A549 (cell line): ENCODE measurements around the gene YRDC. TPM values are rescaled to one million over a fixed set of nuclear protein-coding genes. Genes with fewer than 3 reads are reported as not detected.

Source experiments
- ATAC-seq, 2 experiments: fragments of 200-7000 bp in 1 of 2; fragments of >200 bp in 1 of 2; cut with Nextera tagmentation in 1 of 2; cut with Tn5 transposase in 1 of 2; 3 replicates each; pipeline versions ENCODE4 v1.8.0 to v1.9.1; 2018 to 2020; ENCODE audit warnings: mild to moderate bottlenecking in 1 of 2, moderate library complexity in 1 of 2
- CTCF ChIA-PET: fragments of 300-600 bp; sonication (Branson Sonifier 250); formaldehyde crosslinking; extraction: SDS; loops from one replicate; lab custom pipeline; 2021; ENCODE audit warnings: antibody characterized with exemption, inconsistent platforms; lab: Yijun Ruan, JAX
- POLR2A ChIA-PET: fragments of 350-600 bp; formaldehyde crosslinking; extraction: SDS; loops from one replicate; lab custom pipeline; 2021; ENCODE audit warnings: antibody characterized with exemption, inconsistent platforms; lab: Yijun Ruan, JAX
- DNase-seq, 2 experiments: peaks; one replicate each; pipeline versions ENCODE4 v3.0.0 to v3.0.0-alpha.2; 2011 to 2016; ENCODE audit warnings: low read depth in 1 of 2, low spot score in 1 of 2
- FAIRE-seq: peaks from 2 replicates; lab custom pipeline; 2011; peaks lifted over from hg19 to GRCh38; lab: Jason Lieb, UNC
- H3K27ac ChIP-seq, 2 experiments: fragments of >200 bp; sonication (Bioruptor Twin); formaldehyde crosslinking; 3 replicates each; pipeline ENCODE4 v1.5.1; 2016 to 2017
- H3K4me1 ChIP-seq: fragments of >200 bp; sonication (Bioruptor Twin); formaldehyde crosslinking; 3 replicates; pipeline ENCODE4 v1.6.1; 2016
- H3K4me2 ChIP-seq: fragments of >200 bp; sonication (Bioruptor Twin); formaldehyde crosslinking; 3 replicates; pipeline ENCODE4 v1.6.1; 2016
- H3K4me3 ChIP-seq: fragments of >200 bp; sonication (Bioruptor Twin); formaldehyde crosslinking; 3 replicates; pipeline ENCODE4 v1.5.1; 2016
- H3K9me3 ChIP-seq: fragments of >200 bp; sonication (Bioruptor Twin); formaldehyde crosslinking; 3 replicates; pipeline ENCODE4 v1.6.1; 2016
- BHLHE40 ChIP-seq: IDR thresholded peaks from 2 replicates; pipeline ENCODE4 v1.6.1; 2012; ENCODE audit warnings: low read depth, low read length, inconsistent platforms
- CHD4 ChIP-seq: fragments of 200-600 bp; sonication (generic); IDR thresholded peaks from 2 replicates; pipeline ENCODE4 v1.6.1; 2016; ENCODE audit warnings: antibody characterized with exemption, mild to moderate bottlenecking, borderline replicate concordance
- EHMT2 ChIP-seq: fragments of 200-600 bp; sonication (generic); IDR thresholded peaks from 2 replicates; pipeline ENCODE4 v1.6.1; 2016; ENCODE audit warnings: antibody characterized with exemption, low read depth, mild to moderate bottlenecking, moderate library complexity
- EP300 ChIP-seq, 2 experiments: fragments of >200 bp; sonication (Bioruptor Twin); formaldehyde crosslinking; IDR thresholded peaks; 2 replicates in 1 of 2; 3 replicates in 1 of 2; pipeline ENCODE4 v1.6.1; 2016 to 2017
- FOSB ChIP-seq: fragments of 250-450 bp; sonication (Bioruptor Pico); IDR thresholded peaks from 2 replicates; pipeline ENCODE4 v1.5.0; 2020; ENCODE audit warnings: mild to moderate bottlenecking, moderate library complexity
- FOXS1 ChIP-seq: fragments of 250-450 bp; sonication (Bioruptor Pico); IDR thresholded peaks from 2 replicates; pipeline ENCODE4 v1.5.0; 2020; ENCODE audit warnings: mild to moderate bottlenecking, moderate library complexity
- HOXA7 ChIP-seq: fragments of 250-450 bp; sonication (Bioruptor Pico); IDR thresholded peaks from 2 replicates; pipeline ENCODE4 v1.5.0; 2020; ENCODE audit warnings: mild to moderate bottlenecking, moderate library complexity
- HOXB5 ChIP-seq: fragments of 250-450 bp; sonication (Bioruptor Pico); IDR thresholded peaks from 2 replicates; pipeline ENCODE4 v1.5.0; 2020; ENCODE audit warnings: mild to moderate bottlenecking, moderate library complexity
- MYC ChIP-seq: IDR thresholded peaks from 2 replicates; pipeline ENCODE4 v1.6.1; 2012; ENCODE audit warnings: mild to moderate bottlenecking, inconsistent platforms, low read length, improper control_type of control experiment, borderline replicate concordance
- PHF8 ChIP-seq: fragments of 200-600 bp; sonication (generic); IDR thresholded peaks from 2 replicates; pipeline ENCODE4 v1.6.1; 2016; ENCODE audit warnings: low read depth, mild to moderate bottlenecking, antibody characterized with exemption, moderate library complexity, borderline replicate concordance
- RFX5 ChIP-seq: fragments of 450-650 bp; IDR thresholded peaks from 2 replicates; pipeline ENCODE4 v1.7.1; 2014; ENCODE audit warnings: antibody characterized with exemption, mild to moderate bottlenecking, moderate library complexity
- SREBF2 ChIP-seq: fragments of 450-650 bp; IDR thresholded peaks from 2 replicates; pipeline ENCODE4 v1.6.1; 2014; ENCODE audit warnings: mild to moderate bottlenecking, moderate library complexity
- ZFP36 ChIP-seq: fragments of 450-650 bp; IDR thresholded peaks from 2 replicates; pipeline ENCODE4 v1.6.1; 2014; ENCODE audit warnings: borderline replicate concordance; ENCODE audit not compliant: partially characterized antibody
- WGBS: methylation state at CpG from one replicate; pipeline ENCODE4 v1.1.6; 2017; ENCODE audit errors: missing lambda C conversion rate; 5-methylcytosine and 5-hydroxymethylcytosine counted together
- polyA plus RNA-seq, 4 experiments: library from polyadenylated mRNA; depleted of rRNA in 3 of 4; stranded (reverse); fragments of >200 nt; fragmentation: RNase III in 1 of 4; extraction: RNeasy Plus Mini Kit Qiagen cat#74134 plus additional on column Dnase treatment in 1 of 4; gene quantifications; 2 replicates in 3 of 4; 3 replicates in 1 of 4; pipeline ENCODE4 v1.2.3, GENCODE V29; 2011 to 2017
- TF ChIP-seq, protein P1 (sequence below): fragments of 200-600 bp; sonication (generic); IDR thresholded peaks from 2 replicates; pipeline ENCODE4 v1.6.1; 2016; ENCODE audit warnings: antibody characterized with exemption, mild to moderate bottlenecking, moderate library complexity
- TF ChIP-seq, protein P2 (sequence below): fragments of 250-450 bp; sonication (Bioruptor Pico); IDR thresholded peaks from 2 replicates; pipeline ENCODE4 v1.5.0; 2020; ENCODE audit warnings: low read depth, mild to moderate bottlenecking, moderate library complexity
- TF ChIP-seq, protein P3 (sequence below): fragments of 150-350 bp; IDR thresholded peaks from 2 replicates; pipeline ENCODE4 v1.6.1; 2014; ENCODE audit warnings: low read depth, mild to moderate bottlenecking, low read length
- TF ChIP-seq, protein P4 (sequence below): fragments of >200 bp; sonication (Bioruptor Twin); formaldehyde crosslinking; IDR thresholded peaks from 3 replicates; pipeline ENCODE4 v1.6.1; 2016

YRDC gene
- polyA plus RNA-seq, 2 of the 4 experiments (the other 2 are of a cell fraction), result 12.3 to 21.0 TPM

DNA sequence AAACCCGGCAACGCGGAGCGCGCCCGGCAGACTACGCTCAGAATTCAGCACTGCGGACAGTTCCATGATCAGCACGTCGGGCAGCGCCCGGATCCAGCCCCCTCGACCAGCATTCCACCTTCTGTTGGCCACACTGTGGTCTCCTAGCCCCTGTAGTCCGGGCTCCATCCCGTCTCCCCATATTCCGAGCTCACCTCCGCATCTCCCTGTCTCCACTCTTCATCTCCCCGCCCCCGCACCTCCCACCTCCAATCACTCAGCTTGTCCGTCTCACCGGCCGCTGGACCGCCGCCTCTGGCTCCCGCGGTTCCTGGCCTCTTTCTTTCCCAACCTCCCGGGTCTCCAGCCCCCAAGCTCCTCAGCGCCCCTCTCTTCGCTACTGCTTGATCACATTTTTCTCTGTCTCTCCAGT, 43.6 kb downstream of the YRDC start:
- Histone ChIP-seq H3K27ac (no peak overlapping the region), H3K4me1 (no peaks in the 10 kb centered on the region), H3K4me3 (no peak overlapping the region), H3K4me2 (no peak overlapping the region), H3K9me3 (no peaks in the 10 kb centered on the region)
- ChIA-PET POLR2A (no interaction called here), CTCF (interaction anchor here (1.2 kb wide), 1 partner anchor 24 kb away, joined by 3 read pairs; no protein-coding TSS in a partner anchor)
- no peak for DNase-seq
- FAIRE-seq, result no peak
- TF ChIP-seq FOXS1 (CRISPR knock-in tag), result 0 out of 2 replicates have a peak, but pooled peaks have one; percentile 52
- no peak for TF ChIP-seq ZFP36
- TF ChIP-seq, protein P1, sequence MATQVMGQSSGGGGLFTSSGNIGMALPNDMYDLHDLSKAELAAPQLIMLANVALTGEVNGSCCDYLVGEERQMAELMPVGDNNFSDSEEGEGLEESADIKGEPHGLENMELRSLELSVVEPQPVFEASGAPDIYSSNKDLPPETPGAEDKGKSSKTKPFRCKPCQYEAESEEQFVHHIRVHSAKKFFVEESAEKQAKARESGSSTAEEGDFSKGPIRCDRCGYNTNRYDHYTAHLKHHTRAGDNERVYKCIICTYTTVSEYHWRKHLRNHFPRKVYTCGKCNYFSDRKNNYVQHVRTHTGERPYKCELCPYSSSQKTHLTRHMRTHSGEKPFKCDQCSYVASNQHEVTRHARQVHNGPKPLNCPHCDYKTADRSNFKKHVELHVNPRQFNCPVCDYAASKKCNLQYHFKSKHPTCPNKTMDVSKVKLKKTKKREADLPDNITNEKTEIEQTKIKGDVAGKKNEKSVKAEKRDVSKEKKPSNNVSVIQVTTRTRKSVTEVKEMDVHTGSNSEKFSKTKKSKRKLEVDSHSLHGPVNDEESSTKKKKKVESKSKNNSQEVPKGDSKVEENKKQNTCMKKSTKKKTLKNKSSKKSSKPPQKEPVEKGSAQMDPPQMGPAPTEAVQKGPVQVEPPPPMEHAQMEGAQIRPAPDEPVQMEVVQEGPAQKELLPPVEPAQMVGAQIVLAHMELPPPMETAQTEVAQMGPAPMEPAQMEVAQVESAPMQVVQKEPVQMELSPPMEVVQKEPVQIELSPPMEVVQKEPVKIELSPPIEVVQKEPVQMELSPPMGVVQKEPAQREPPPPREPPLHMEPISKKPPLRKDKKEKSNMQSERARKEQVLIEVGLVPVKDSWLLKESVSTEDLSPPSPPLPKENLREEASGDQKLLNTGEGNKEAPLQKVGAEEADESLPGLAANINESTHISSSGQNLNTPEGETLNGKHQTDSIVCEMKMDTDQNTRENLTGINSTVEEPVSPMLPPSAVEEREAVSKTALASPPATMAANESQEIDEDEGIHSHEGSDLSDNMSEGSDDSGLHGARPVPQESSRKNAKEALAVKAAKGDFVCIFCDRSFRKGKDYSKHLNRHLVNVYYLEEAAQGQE, result peak; percentile 98
- TF ChIP-seq EHMT2, result peak; percentile 96
- TF ChIP-seq, protein P2, sequence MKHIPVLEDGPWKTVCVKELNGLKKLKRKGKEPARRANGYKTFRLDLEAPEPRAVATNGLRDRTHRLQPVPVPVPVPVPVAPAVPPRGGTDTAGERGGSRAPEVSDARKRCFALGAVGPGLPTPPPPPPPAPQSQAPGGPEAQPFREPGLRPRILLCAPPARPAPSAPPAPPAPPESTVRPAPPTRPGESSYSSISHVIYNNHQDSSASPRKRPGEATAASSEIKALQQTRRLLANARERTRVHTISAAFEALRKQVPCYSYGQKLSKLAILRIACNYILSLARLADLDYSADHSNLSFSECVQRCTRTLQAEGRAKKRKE (CRISPR knock-in tag), result 0 out of 2 replicates have a peak, but pooled peaks have one; percentile 40
- peak; percentile 68 to 76; a peak in 5 of 6 replicates for ATAC-seq
- 35% methylated on average over 19 of the region's 29 CpGs for WGBS

- no peaks in the 10 kb centered on the region for H3K4me1 ChIP-seq
- DNase-seq (no peak), FAIRE-seq (no peak), ATAC-seq (no peak)
- H3K4me2 ChIP-seq, result no peak overlapping the region
- ChIA-PET CTCF (interaction anchor here (1.2 to 1.6 kb wide), 2 partner anchors 9 to 23 kb away, joined by 3 to 4 read pairs; no protein-coding TSS in a partner anchor), POLR2A (no interaction called here)
- 20% methylated on average over 3 of the region's 25 CpGs for WGBS
- no peak overlapping the region for H3K27ac ChIP-seq
- TF ChIP-seq HOXB5 (CRISPR knock-in tag) (no peak), FOSB (CRISPR knock-in tag) (no peak), BHLHE40 (no peak), EP300 (IDR thresholded peaks at IDR 0.05) (no peak), MYC (no peak), PHF8 (no peak), SREBF2 (no peak), ZFP36 (no peak), RFX5 (no peak), CHD4 (no peak), HOXA7 (no peak)
- TF ChIP-seq, protein P3, sequence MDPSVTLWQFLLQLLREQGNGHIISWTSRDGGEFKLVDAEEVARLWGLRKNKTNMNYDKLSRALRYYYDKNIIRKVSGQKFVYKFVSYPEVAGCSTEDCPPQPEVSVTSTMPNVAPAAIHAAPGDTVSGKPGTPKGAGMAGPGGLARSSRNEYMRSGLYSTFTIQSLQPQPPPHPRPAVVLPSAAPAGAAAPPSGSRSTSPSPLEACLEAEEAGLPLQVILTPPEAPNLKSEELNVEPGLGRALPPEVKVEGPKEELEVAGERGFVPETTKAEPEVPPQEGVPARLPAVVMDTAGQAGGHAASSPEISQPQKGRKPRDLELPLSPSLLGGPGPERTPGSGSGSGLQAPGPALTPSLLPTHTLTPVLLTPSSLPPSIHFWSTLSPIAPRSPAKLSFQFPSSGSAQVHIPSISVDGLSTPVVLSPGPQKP, result no peak
- TF ChIP-seq, protein P4, sequence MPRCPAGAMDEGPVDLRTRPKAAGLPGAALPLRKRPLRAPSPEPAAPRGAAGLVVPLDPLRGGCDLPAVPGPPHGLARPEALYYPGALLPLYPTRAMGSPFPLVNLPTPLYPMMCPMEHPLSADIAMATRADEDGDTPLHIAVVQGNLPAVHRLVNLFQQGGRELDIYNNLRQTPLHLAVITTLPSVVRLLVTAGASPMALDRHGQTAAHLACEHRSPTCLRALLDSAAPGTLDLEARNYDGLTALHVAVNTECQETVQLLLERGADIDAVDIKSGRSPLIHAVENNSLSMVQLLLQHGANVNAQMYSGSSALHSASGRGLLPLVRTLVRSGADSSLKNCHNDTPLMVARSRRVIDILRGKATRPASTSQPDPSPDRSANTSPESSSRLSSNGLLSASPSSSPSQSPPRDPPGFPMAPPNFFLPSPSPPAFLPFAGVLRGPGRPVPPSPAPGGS, result no peak
- no peaks in the 10 kb centered on the region for H3K9me3 ChIP-seq
- H3K4me3 ChIP-seq, result no peak overlapping the region
Observed at GRCh38 chr1:37763791-37764413, 44.1 kb downstream of the YRDC start.
